Memory B cell (primary cell): ENCODE measurements around the gene FDX2.

Experiments used
- ATAC-seq: fragments of 150-1000 bp; cut with Tn5 transposase; 2 replicates; pipeline ENCODE4 v1.10.0; 2021; ENCODE audit warnings: low read depth, mild to moderate bottlenecking, moderate library complexity
- DNase-seq, 2 donors: peaks; one replicate each; pipeline ENCODE4 v3.0.0; 2022; ENCODE audit warnings: low spot score in 2 of 2
- H3K27ac Mint-ChIP-seq: one replicate; pipeline ENCODE4 v1.8.0; 2022; ENCODE audit warnings: mild to moderate bottlenecking, moderate library complexity, mixed read lengths
- H3K27me3 Mint-ChIP-seq: one replicate; pipeline ENCODE4 v1.8.0; 2022; ENCODE audit warnings: mixed read lengths
- H3K36me3 Mint-ChIP-seq: one replicate; pipeline ENCODE4 v1.8.0; 2022; ENCODE audit warnings: mild to moderate bottlenecking, mixed read lengths
- H3K4me1 Mint-ChIP-seq: one replicate; pipeline ENCODE4 v1.8.0; 2022; ENCODE audit warnings: mixed read lengths
- H3K4me3 Mint-ChIP-seq: one replicate; pipeline ENCODE4 v1.8.0; 2022; ENCODE audit warnings: mild to moderate bottlenecking, moderate library complexity, mixed read lengths
- H3K9me3 Mint-ChIP-seq: one replicate; pipeline ENCODE4 v1.8.0; 2022; ENCODE audit warnings: mixed read lengths

Gene FDX2

DNA sequence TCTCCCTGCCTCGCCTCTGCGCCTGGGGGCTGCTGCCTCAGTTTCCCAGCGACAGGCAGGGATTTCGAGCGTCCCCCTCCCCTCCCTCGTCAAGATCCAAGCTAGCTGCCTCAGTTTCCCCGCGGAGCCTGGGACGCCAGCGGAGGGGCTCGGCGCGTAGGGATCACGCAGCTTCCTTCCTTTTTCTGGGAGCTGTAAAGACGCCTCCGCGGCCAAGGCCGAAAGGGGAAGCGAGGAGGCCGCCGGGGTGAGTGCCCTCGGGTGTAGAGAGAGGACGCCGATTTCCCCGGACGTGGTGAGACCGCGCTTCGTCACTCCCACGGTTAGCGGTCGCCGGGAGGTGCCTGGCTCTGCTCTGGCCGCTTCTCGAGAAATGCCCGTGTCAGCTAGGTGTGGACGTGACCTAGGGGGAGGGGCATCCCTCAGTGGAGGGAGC, 45.6 kb downstream of the FDX2 start:
- ATAC-seq, result peak; percentile 59
- Mint-ChIP-seq H3K27me3 (no peaks in the 10 kb centered on the region), H3K4me3 (peak overlapping the region; percentile 84), H3K4me1 (peaks cover 21% of the 10 kb centered on the region), H3K9me3 (no peaks in the 10 kb centered on the region), H3K36me3 (peaks cover 5% of the 10 kb centered on the region), H3K27ac (peak overlapping the region; percentile 94)
- peak in 1 of 2 donors; percentile 75 for DNase-seq

DNA sequence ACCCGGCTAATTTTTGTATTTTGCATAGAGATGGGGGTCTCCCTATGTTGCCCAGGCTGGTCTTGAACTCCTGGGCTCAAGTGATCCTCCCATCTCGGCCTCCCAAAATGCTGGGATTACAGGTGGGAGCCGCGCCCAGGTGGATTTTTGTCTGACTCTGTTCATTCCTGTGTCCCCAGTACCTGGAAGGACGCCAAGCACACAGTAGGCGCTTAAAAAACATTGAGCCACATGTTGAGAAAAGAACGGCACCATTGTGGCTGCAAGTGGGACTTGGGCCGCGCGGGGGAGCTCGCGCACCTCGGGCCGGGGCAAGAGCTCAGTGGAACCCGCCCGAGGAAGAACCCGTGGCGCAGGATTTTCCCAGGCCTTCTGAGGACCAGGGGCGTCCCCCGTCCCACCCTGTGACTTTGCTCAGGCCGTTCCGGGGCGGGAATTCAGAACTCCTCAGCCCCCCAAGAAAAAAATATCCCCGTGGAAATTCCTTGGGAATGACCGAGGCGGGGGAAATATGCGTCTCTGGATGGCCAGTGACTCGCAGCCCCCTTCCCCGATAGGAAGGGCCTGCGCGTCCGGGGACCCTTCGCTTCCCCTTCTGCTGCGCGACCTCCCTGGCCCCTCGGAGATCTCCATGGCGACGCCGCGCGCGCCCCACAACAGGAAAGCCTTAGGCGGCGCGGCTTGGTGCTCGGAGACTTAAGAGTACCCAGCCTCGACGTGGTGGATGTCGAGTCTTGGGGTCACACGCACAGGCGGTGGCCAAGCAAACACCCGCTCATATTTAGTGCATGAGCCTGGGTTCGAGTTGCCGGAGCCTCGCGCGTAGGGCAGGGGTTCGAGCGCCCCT, 46.3 kb downstream of the FDX2 start:
- no peaks in the 10 kb centered on the region for H3K9me3 Mint-ChIP-seq
- H3K4me1 Mint-ChIP-seq, result peaks cover 21% of the 10 kb centered on the region
- H3K4me3 Mint-ChIP-seq, result peak overlapping the region; percentile 84
- ATAC-seq, result peak; percentile 43
- H3K27me3 Mint-ChIP-seq, result no peaks in the 10 kb centered on the region
- H3K36me3 Mint-ChIP-seq, result peaks cover 1% of the 10 kb centered on the region
- DNase-seq, result peak; percentile 91 to 98
- H3K27ac Mint-ChIP-seq, result peak overlapping the region; percentile 94

DNA sequence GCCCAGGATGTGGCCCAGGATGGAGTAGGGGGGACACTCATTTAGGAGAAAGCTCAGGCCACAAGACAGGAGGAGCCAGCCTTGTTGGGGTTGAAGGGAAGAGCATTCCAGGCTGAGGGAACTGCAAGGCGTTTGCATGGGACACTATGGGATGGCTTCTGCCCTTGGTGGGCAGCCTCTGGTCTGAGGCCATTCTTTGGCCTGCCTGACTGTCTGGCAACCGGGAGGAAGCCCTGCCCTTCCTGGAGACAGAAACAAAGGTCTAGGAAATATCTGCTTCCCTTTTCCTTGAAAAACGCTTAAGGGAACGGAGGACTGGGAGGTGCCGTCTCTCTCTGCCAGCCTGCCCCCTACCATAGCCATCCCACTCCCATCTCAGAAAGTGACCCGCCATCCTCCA, 47.7 kb downstream of the FDX2 start:
- Mint-ChIP-seq H3K4me3 (no peak overlapping the region), H3K4me1 (peaks cover 19% of the 10 kb centered on the region), H3K27ac (no peak overlapping the region), H3K27me3 (no peaks in the 10 kb centered on the region), H3K36me3 (no peaks in the 10 kb centered on the region), H3K9me3 (no peaks in the 10 kb centered on the region)
- DNase-seq (no peak), ATAC-seq (no peak)

DNA sequence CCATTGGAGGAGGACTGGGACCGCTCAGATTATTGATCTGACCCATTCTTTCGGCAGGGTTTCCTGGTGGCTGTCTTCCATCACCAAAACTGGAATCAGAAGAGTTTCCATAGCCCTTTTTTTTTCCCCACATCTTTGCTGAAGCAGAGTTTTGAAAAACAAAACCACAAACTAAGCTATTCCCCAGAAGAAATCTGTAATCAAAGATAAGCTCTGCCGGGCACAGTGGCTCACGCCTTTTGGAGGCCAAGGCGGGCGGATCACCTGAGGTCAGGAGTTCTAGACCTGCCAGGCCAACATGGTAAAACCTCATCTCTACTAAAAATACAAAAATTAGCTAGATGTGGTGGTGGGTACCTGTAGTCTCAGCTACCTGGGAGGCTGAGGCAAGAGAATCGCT, 49.1 kb downstream of the FDX2 start:
- H3K36me3 Mint-ChIP-seq, result no peaks in the 10 kb centered on the region
- H3K4me3 Mint-ChIP-seq, result no peak overlapping the region
- no peaks in the 10 kb centered on the region for H3K9me3 Mint-ChIP-seq
- no peak overlapping the region for H3K27ac Mint-ChIP-seq
- H3K27me3 Mint-ChIP-seq, result no peaks in the 10 kb centered on the region
- H3K4me1 Mint-ChIP-seq, result peaks cover 8% of the 10 kb centered on the region
- no peak for DNase-seq
- ATAC-seq, result no peak

DNA sequence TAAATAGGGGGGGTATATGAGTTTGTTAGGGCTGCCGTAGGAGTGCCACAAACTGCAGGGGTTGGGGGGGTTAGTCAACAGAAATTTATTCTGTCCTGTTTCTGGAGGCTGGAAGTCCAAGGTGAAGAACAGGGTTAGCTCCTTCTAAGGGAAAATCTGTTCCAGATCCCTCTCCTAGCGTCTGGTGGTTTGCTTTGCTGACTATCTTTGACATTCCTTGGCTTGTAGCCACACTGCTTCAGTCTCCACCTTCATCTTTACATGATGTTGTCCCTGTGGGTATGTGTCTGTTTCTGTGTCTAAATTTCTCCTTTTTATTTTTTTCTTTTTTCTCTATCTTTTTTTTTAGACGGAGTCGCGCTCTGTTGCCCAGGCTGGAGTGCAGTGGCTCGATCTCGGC, 53.0 kb downstream of the FDX2 start:
- ATAC-seq, result no peak
- H3K36me3 Mint-ChIP-seq, result peaks cover 3% of the 10 kb centered on the region
- no peak overlapping the region for H3K4me3 Mint-ChIP-seq
- no peak for DNase-seq
- H3K9me3 Mint-ChIP-seq, result no peaks in the 10 kb centered on the region
- H3K27ac Mint-ChIP-seq, result no peak overlapping the region
- no peaks in the 10 kb centered on the region for H3K4me1 Mint-ChIP-seq
- H3K27me3 Mint-ChIP-seq, result no peaks in the 10 kb centered on the region

DNA sequence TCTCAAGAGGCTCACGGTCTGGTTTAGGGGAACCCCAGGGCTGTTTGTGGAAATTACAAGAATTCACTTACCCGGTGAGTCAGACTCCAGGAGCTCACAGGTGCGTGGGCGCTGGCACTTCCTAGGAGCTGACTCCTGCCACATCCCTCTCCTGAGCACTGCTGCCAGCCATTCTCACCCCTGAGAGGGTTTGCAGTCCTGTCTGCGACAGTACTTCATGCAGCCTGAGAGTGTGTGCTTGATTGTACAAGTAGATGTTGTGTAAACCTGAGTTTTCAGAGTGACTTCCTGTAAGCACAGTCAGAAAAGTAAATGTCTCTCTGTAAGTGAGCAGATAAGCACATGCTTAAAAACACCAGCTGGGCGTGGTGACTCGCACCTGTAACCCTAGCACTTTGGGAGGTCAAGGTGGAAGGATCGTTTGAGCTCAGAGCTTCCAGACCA, 55.7 kb downstream of the FDX2 start:
- DNase-seq (no peak), ATAC-seq (no peak)
- H3K36me3 Mint-ChIP-seq, result peaks cover 18% of the 10 kb centered on the region
- no peaks in the 10 kb centered on the region for H3K4me1 Mint-ChIP-seq
- H3K27me3 Mint-ChIP-seq, result no peaks in the 10 kb centered on the region
- no peaks in the 10 kb centered on the region for H3K9me3 Mint-ChIP-seq
- no peak overlapping the region for H3K4me3 Mint-ChIP-seq
- no peak overlapping the region for H3K27ac Mint-ChIP-seq
